GM21360 (cell line): ENCODE results near the gene ERP29.
"Not testable (repeated sequence)": the region's sequence is repeated elsewhere in the genome, so short reads cannot be mapped to it uniquely, and the experiment has no call there.

Experiments used
- ATAC-seq: cut with Tn5 transposase; IDR thresholded peaks from one replicate; pipeline ENCODE4 v1.9.1; 2021; ENCODE audit warnings: mild to moderate bottlenecking, moderate library complexity; ENCODE audit not compliant: unreplicated experiment

ERP29 gene

DNA sequence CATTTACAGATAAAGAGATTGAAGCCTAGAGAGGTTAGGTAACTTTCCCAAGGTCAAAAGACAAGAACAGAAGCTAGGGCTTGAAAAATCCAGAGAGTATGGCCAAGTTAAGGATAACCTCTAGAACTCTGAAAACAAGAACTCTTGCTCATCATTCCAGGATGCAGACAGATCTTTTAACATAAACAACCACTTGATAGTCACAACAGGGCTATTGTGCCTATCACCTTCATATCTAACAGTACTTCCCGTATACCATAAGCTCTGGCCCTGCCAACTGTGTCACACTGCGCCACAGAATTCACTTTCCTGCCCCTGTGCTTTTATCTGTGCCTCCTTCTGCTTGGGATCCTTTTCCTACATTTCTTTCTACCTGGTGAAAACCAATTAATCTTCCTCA lies 18.2 kb downstream of the ERP29 start:
- no peak for ATAC-seq

DNA sequence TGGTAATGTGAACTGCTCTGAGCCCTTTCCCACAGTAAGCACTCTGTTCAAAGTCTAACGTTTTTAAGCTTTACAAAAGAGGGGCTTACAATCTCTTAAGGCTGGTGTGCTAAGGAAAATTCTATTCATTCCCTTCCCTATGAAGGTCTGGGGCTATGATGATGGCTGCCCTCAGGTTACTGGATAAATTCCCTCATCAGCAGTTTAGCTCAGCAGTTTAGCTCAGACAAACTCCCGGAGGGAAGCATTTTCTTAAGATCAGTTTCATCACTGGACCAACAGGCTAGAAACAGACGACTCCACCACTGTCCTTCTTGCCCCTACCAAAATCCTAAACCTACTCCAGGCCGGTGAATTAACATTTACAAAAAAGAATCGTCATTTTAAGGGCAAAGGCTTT lies 19.1 kb downstream of the ERP29 start:
- ATAC-seq, result no peak

DNA sequence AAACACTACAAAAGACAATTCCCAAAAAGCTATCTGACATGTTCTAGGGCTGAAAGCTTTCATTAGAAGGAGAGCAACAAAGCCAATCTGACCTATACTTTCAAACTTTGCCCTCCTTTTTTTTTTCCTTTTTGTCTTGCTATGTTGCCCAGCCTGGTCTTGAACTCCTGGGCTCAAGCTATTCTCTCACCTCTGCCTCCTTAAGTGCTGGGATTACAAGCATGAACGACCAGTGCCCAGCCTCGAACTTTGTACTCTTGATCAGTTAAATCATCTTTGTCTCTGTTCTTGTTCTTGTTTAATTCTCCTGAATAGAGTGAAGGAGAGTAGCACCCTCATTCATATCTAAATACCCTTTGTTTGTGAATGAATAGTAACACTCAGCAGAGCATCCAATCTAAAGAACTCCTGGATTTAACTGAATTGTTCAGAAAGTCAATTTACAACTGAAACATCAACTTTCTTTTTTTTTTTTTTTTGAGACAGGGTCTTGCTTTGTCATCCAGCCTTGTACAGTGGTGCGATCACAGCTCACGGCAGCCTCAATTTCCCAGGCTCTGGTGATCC lies 22.1 kb downstream of the ERP29 start:
- ATAC-seq, result no peak

DNA sequence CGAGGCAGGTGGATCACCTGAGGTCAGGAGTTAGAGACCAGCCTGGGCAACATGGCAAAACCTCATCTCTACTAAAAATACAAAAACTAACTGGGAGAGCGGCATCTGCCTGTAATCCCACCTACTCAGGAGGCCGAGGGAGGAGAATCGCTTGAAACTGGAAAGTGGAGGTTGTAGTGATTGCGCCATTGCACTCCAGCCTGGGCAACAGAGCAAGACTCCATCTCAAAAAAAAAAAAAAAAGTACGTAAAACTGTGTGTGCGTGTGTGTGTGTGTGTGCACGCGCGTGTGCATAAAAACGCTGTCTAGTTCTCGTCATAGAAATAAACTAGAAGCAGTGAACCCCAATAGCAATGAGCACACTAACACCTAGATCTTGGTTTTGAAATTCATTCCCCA lies 23.4 kb downstream of the ERP29 start:
- ATAC-seq, result not testable (repeated sequence)

DNA sequence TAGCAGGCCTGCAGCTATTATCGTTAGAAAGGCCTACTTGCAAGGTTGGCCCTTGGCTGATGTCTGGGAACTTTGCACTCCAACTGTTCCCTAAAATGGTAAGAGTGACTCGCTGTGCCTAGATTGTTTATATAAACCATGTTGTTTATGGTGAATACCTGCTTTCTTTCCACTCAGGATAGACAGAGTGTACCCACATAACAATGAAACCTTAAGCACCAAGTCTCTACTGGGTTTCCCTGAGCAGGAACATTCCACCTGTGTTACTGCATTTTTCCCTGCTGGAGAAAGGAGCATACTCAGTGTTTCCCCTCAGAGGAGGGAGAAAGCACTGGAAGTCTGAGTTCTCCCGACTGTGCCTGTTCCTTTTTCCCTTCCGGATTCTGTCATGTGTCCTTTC lies 32.8 kb downstream of the ERP29 start:
- no peak for ATAC-seq

DNA sequence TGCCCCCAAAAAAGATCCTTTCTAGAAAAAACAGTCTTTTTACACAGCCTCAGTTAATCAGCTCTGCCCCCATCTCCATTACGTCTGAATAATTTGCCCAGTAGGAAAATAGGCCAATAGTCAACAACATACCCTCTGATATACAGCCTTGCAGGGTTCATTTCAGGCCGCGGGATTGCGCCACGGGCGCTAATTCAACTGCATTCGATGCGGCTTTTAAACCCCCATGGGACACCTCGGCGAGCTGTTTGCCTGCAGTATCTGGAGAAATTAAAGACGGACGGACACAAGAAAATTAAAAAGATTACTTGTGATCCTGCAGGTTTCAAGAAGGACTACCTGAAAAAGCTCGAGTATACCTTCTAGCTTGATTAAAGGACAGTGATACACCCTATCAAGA lies 36.1 kb downstream of the ERP29 start:
- no peak for ATAC-seq

DNA sequence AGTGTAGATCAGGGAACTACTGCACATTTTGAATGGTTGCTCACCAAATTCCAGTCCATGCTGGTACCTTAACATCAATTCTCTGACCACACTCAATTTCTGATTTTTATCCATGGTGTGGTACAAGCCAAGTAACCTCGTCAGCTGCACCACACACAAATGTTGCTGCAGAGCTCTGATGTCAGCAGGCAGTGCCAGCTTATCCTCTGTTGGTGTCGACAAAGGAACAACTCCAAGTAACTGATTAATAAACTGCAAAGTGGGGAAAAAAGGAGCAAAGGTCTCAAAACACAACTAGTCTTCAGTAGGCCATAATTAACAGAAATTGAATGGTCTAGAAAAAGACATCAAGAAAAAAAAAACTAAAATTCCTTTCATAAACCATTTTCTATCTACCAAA lies 47.9 kb downstream of the ERP29 start:
- no peak for ATAC-seq

DNA sequence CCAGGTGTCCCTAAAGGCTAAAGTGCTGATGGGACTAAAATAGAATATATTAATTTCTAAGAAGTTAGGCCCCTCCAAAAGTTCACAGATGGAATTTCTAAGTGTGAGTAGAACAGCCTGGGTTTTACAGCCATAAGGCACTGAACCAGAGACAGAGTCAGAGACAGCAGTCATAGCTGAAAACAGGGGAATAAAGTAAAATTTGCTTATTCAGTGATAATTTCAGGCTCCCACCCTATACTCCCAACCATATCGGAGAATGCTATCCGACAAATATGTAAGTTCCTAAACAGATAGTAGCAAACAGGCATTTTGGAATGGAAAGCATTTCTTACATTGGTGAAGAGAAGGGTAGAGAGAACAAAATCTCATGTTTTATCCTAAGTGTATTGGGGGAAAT lies 50.0 kb downstream of the ERP29 start:
- ATAC-seq, result no peak

DNA sequence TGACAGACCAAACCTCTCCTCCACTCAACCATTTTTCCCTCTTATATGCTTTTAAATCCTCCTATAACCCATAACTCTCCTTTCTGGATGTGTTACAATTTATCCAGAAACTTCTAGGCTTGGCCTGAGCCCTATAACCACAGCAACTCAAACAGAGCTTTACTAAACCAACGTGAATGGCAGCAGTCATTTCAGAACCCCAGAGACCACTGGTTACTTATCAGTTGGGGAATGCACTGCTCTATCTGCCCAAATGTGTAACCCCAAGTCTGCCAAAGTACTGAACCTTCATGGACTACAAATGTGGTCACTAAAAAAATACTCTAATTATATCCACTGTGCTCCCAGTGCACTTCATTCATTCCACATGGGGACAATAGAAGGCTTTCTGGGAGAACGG lies 53.3 kb downstream of the ERP29 start:
- ATAC-seq, result no peak
